Nephron (organoid): ENCODE measurements around the gene SOX8.

ENCODE experiments used
- H3K27ac Mint-ChIP-seq, 3 experiments: 2 replicates each; pipeline ENCODE4 v1.8.0; 2020; ENCODE audit warnings: mixed read lengths in 3 of 3, mild to moderate bottlenecking in 2 of 3, moderate library complexity in 1 of 3
- H3K27me3 Mint-ChIP-seq: 2 replicates; pipeline ENCODE4 v1.8.0; 2021; ENCODE audit warnings: low read depth, mild to moderate bottlenecking, moderate library complexity, mixed read lengths
- H3K36me3 Mint-ChIP-seq: 2 replicates; pipeline ENCODE4 v1.8.0; 2020; ENCODE audit warnings: low read depth, mixed read lengths
- H3K4me1 Mint-ChIP-seq: 2 replicates; pipeline ENCODE4 v1.8.0; 2020; ENCODE audit warnings: mixed read lengths
- H3K4me3 Mint-ChIP-seq, 3 experiments: 2 replicates each; pipeline ENCODE4 v1.8.0; 2020; ENCODE audit warnings: mild to moderate bottlenecking in 3 of 3, mixed read lengths in 3 of 3, moderate library complexity in 2 of 3
- H3K9me3 Mint-ChIP-seq: 2 replicates; pipeline ENCODE4 v1.8.0; 2020; ENCODE audit warnings: mixed read lengths
- TF ChIP-seq, protein P1 (sequence below), 3 experiments: fragments of 200-600 bp; sonication (generic); IDR thresholded peaks; one replicate each; pipeline ENCODE4 v1.5.0; 2021; ENCODE audit warnings: antibody characterized with exemption in 3 of 3; ENCODE audit not compliant: unreplicated experiment in 3 of 3

The SOX8 gene

DNA sequence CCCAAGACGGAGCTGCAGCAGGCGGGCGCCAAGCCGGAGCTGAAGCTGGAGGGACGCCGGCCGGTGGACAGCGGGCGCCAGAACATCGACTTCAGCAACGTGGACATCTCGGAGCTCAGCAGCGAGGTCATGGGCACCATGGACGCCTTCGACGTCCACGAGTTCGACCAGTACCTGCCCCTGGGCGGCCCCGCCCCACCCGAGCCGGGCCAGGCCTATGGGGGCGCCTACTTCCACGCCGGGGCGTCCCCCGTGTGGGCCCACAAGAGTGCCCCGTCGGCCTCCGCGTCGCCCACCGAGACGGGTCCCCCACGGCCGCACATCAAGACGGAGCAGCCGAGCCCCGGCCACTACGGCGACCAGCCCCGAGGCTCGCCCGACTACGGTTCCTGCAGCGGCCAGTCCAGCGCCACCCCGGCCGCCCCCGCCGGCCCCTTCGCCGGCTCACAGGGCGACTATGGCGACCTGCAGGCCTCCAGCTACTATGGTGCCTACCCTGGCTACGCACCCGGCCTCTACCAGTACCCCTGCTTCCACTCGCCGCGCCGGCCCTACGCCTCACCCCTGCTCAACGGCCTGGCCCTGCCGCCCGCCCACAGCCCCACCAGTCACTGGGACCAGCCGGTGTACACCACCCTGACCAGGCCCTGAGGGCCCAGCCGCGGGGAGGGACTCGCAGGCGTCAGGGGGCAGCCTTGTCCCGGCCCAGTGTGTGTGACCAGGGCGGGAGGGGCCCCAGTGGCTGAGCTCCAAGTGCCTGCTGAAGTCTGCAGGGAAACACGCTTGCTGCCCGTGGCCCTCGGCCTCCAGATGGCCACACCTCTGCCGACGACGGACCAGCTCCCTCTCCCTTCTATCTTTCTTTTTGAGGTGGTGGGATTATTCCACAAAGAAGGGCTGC lies 3.4 kb downstream of the SOX8 start:
- Mint-ChIP-seq H3K36me3 (peaks cover 6% of the 10 kb centered on the region), H3K27me3 (peaks cover 20% of the 10 kb centered on the region), H3K9me3 (no peaks in the 10 kb centered on the region), H3K4me3 (peak overlapping the region in 1 of 3 experiments; percentile 57), H3K27ac (no peak overlapping the region), H3K4me1 (peaks cover 23% of the 10 kb centered on the region)
- TF ChIP-seq, protein P1, sequence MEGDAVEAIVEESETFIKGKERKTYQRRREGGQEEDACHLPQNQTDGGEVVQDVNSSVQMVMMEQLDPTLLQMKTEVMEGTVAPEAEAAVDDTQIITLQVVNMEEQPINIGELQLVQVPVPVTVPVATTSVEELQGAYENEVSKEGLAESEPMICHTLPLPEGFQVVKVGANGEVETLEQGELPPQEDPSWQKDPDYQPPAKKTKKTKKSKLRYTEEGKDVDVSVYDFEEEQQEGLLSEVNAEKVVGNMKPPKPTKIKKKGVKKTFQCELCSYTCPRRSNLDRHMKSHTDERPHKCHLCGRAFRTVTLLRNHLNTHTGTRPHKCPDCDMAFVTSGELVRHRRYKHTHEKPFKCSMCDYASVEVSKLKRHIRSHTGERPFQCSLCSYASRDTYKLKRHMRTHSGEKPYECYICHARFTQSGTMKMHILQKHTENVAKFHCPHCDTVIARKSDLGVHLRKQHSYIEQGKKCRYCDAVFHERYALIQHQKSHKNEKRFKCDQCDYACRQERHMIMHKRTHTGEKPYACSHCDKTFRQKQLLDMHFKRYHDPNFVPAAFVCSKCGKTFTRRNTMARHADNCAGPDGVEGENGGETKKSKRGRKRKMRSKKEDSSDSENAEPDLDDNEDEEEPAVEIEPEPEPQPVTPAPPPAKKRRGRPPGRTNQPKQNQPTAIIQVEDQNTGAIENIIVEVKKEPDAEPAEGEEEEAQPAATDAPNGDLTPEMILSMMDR (IDR thresholded peaks at IDR 0.05; ENCODE audit: unreplicated experiment in 3 of 3) = no peak

DNA sequence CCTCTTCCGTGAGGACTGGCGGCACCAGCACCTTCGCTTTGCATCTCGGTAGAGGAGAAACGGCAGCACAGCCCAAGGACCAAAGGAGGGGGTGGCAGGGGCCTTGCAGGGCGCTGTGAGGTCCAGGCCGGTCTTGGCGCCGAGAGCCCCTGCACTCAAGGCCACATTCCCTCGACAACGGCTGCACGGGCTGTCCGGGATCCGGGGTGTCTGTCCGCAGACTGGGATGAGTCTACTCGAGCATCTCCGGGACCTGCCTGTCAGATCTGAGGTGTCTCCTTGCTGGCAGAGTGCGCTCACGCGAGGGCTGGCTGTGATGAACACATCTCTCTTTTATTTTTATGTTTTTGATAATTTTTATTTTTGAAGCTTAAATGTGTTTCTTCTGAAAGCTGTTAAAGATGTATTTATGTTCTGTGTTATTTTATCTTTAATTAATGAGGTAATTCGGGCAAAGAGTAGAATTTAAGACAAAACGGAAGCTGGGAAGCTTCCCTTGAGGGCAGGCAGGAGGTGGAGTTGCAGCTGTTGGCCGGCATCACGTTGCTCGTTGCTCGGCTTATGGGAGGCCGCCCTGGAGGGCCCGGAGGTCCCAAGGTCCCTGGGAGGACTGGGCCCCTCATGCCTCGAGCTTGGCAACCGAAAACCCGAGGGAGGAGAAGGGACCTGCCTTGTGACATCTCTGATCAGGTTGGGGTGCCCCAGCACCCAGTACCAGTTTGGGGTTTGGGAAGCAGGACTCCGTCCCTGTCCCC lies 4.3 kb downstream of the SOX8 start:
- H3K27me3 Mint-ChIP-seq = peaks cover 20% of the 10 kb centered on the region
- H3K27ac Mint-ChIP-seq = no peak overlapping the region
- TF ChIP-seq, protein P1 (IDR thresholded peaks at IDR 0.05; ENCODE audit: unreplicated experiment in 3 of 3) = no peak
- H3K36me3 Mint-ChIP-seq = peaks cover 6% of the 10 kb centered on the region
- peak overlapping the region in 1 of 3 experiments; percentile 57 for H3K4me3 Mint-ChIP-seq
- H3K9me3 Mint-ChIP-seq = no peaks in the 10 kb centered on the region
- H3K4me1 Mint-ChIP-seq = peaks cover 23% of the 10 kb centered on the region

DNA sequence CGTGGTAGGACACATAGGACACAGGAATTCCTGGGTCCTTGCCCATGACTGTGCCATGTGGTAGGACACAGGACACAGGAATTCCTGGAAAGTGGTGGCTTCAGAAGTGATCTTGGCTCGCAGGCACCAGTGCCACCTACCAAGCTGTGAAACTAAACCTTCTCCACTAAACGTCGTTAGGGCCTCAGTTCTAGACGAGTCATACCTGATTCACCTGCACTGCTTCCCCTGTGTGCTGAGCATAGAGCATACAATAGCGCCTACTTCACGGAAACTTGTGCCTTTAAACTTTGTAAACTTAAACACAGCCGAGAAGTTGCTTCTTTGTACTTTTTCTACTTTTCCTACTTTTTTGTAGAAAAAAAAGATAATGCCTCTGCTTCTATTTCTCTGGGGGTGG lies 4.8 kb downstream of the SOX8 start:
- H3K27ac Mint-ChIP-seq = no peak overlapping the region
- peaks cover 16% of the 10 kb centered on the region for H3K27me3 Mint-ChIP-seq
- TF ChIP-seq, protein P1 (IDR thresholded peaks at IDR 0.05; ENCODE audit: unreplicated experiment in 3 of 3) = no peak
- H3K9me3 Mint-ChIP-seq = no peaks in the 10 kb centered on the region
- peaks cover 23% of the 10 kb centered on the region for H3K4me1 Mint-ChIP-seq
- H3K36me3 Mint-ChIP-seq = peaks cover 6% of the 10 kb centered on the region
- H3K4me3 Mint-ChIP-seq = peak overlapping the region in 1 of 3 experiments; percentile 57

DNA sequence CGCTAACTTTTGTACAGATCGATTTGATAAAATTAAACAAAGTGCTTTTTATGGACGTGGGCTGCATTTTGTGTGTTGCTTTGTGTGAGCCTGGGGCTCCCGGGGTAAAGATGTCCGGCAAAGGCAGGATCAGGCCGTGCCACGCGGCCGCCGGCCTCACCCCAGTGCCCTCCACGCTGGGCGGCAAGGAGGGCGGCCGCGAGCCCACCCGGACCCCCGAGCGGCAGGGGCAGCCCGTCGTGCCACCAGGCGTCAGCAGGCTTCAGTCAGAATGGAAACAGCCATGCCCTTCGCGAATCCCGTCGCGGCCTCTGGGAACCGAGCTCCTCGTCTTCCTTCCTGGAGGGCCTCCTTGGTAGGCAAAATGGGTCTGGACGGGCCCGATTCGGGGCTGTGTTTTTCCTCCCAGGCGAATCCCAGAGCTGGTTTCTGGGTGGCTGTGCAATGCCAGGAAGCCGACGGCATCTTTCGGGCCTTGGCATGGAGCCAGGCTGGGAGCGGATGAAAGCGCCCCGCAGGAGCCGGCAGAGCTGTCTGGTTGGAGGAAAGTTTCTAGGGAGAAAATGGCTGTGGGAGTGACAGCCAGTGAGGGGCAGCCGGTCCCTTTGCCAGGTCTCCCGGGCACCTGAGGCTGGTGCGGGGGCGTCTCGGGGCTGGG lies 5.5 kb downstream of the SOX8 start:
- Mint-ChIP-seq H3K4me3 (peak overlapping the region in 2 of 3 experiments; percentile 32 to 58), H3K9me3 (no peaks in the 10 kb centered on the region), H3K27me3 (peaks cover 16% of the 10 kb centered on the region), H3K36me3 (peaks cover 6% of the 10 kb centered on the region), H3K27ac (no peak overlapping the region), H3K4me1 (peaks cover 23% of the 10 kb centered on the region)
- TF ChIP-seq, protein P1 (IDR thresholded peaks at IDR 0.05; ENCODE audit: unreplicated experiment in 3 of 3) = no peak

DNA sequence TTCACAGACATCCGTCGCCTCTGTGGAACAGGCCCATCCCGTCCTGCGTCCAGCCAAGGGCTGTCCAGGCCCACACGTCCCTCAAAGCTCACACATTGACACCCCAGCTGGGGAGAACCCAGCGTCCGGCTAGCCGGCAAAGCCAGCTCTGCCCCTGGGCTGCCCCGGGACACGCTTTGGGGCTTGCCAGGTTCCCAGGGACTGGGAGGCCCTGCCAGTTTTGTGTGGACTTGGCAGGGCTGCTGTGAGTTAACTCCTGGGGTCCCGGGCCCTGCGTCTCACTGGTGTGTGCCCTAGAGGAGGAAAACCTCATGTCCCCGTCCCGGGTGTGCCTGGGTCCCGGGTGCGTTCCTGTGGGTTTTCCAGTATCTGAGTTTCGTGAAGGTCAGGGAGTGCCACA lies 6.3 kb downstream of the SOX8 start:
- no peak overlapping the region for H3K27ac Mint-ChIP-seq
- peaks cover 23% of the 10 kb centered on the region for H3K4me1 Mint-ChIP-seq
- H3K36me3 Mint-ChIP-seq = peaks cover 6% of the 10 kb centered on the region
- no peaks in the 10 kb centered on the region for H3K9me3 Mint-ChIP-seq
- TF ChIP-seq, protein P1 (IDR thresholded peaks at IDR 0.05; ENCODE audit: unreplicated experiment in 3 of 3) = no peak
- H3K27me3 Mint-ChIP-seq = peaks cover 12% of the 10 kb centered on the region
- no peak overlapping the region for H3K4me3 Mint-ChIP-seq
